ENCODE data around the gene CLHC1. TPM values are rescaled to one million over a fixed set of nuclear protein-coding genes. Genes with fewer than 3 reads are reported as not detected.
"Not testable (repeated sequence)": the region's sequence is repeated elsewhere in the genome, so short reads cannot be mapped to it uniquely, and the experiment has no call there.

Gene CLHC1
- total RNA-seq, 1 donor from 2014 or later, result not detected

- intact Hi-C loops (cut with DNase I), result no loop called here
- H3K9me3 ChIP-seq, result no peaks in the 10 kb centered on the region
- TF ChIP-seq CTCF (IDR thresholded peaks at IDR 0.05), result no peak
- H3K27me3 ChIP-seq, result no peaks in the 10 kb centered on the region
- DNase-seq (ENCODE audit: low spot score in 2 of 2), result no peak
- H3K4me3 ChIP-seq, result no peak overlapping the region
- peaks cover 22 to 62% of the 10 kb centered on the region in 2 donors for H3K36me3 ChIP-seq
- H3K4me1 ChIP-seq, result no peaks in the 10 kb centered on the region
- H3K27ac ChIP-seq, result no peak overlapping the region
Measured at GRCh38 chr2:55242617-55243016, 10.5 kb upstream of the CLHC1 start.

- H3K27me3 ChIP-seq; H3K27ac ChIP-seq; DNase-seq (ENCODE audit: low spot score in 2 of 2); intact Hi-C loops (cut with DNase I); H3K4me1 ChIP-seq; H3K9me3 ChIP-seq; H3K4me3 ChIP-seq: not testable (repeated sequence)
- peaks cover 26 to 64% of the 10 kb centered on the region in 2 donors for H3K36me3 ChIP-seq
Measured at GRCh38 chr2:55241582-55241981, 9.5 kb upstream of the CLHC1 start.

- H3K9me3 ChIP-seq, result no peaks in the 10 kb centered on the region
- H3K36me3 ChIP-seq, result peaks cover 35 to 66% of the 10 kb centered on the region in 2 donors
- TF ChIP-seq CTCF (IDR thresholded peaks at IDR 0.05), result no peak
- no peak for DNase-seq (ENCODE audit: low spot score in 2 of 2)
- H3K27ac ChIP-seq, result no peak overlapping the region
- H3K27me3 ChIP-seq, result no peaks in the 10 kb centered on the region
- no peak overlapping the region for H3K4me3 ChIP-seq
- intact Hi-C loops (cut with DNase I), result loop anchor here (10.0 kb wide), 1 partner anchor 1125 kb away; the partner anchor contains the start of gene ACYP2
- peaks cover 0 to 5% of the 10 kb centered on the region in 2 donors for H3K4me1 ChIP-seq
Measured at GRCh38 chr2:55239656-55240222, 7.6 kb upstream of the CLHC1 start.

- H3K4me3 ChIP-seq, result no peak overlapping the region
- no peak for TF ChIP-seq CTCF (IDR thresholded peaks at IDR 0.05)
- H3K9me3 ChIP-seq, result no peaks in the 10 kb centered on the region
- DNase-seq (ENCODE audit: low spot score in 2 of 2), result no peak
- H3K27ac ChIP-seq, result no peak overlapping the region
- peaks cover 7 to 20% of the 10 kb centered on the region in 2 donors for H3K4me1 ChIP-seq
- no peaks in the 10 kb centered on the region for H3K27me3 ChIP-seq
- intact Hi-C loops (cut with DNase I), result loop anchor here (10.0 kb wide), 1 partner anchor 1122 kb away; the partner anchor contains the start of gene ACYP2
- H3K36me3 ChIP-seq, result peaks cover 33 to 65% of the 10 kb centered on the region in 2 donors
Measured at GRCh38 chr2:55236992-55237543, 5.0 kb upstream of the CLHC1 start.

GRCh38 chr2:55235724-55236538 lies 3.8 kb upstream of the CLHC1 start:
- no peaks in the 10 kb centered on the region for H3K27me3 ChIP-seq
- H3K4me3 ChIP-seq, result no peak overlapping the region
- peaks cover 7 to 20% of the 10 kb centered on the region in 2 donors for H3K4me1 ChIP-seq
- H3K27ac ChIP-seq, result no peak overlapping the region
- peaks cover 33 to 63% of the 10 kb centered on the region in 2 donors for H3K36me3 ChIP-seq
- no peak for DNase-seq (ENCODE audit: low spot score in 2 of 2)
- no peaks in the 10 kb centered on the region for H3K9me3 ChIP-seq
- intact Hi-C loops (cut with DNase I), result loop anchor here (10.0 kb wide), 1 partner anchor 1121 kb away; the partner anchor contains the start of gene ACYP2
- no peak for TF ChIP-seq CTCF (IDR thresholded peaks at IDR 0.05)

- Histone ChIP-seq H3K36me3 (peaks cover 27 to 42% of the 10 kb centered on the region in 2 donors), H3K27ac (peak overlapping the region; percentile 84 to 90), H3K27me3 (no peaks in the 10 kb centered on the region), H3K4me1 (peaks cover 7 to 20% of the 10 kb centered on the region in 2 donors), H3K4me3 (peak overlapping the region; percentile 69 to 86), H3K9me3 (no peaks in the 10 kb centered on the region)
- DNase-seq (ENCODE audit: low spot score in 2 of 2), result no peak
- intact Hi-C loops (cut with DNase I), result loop anchor here (2.0 to 10.0 kb wide), 4 partner anchors 49 to 1119 kb away; partner anchors contain the start of genes ACYP2 and CCDC88A
- no peak for TF ChIP-seq CTCF (IDR thresholded peaks at IDR 0.05)
Measured at GRCh38 chr2:55233658-55233940, 1.5 kb upstream of the CLHC1 start.

Data from ascending aorta (tissue), 2 donors.